GM12892 (cell line): ENCODE results near the gene DIO1.

Source experiments
- POLR2A ChIP-seq: IDR thresholded peaks from 2 replicates; pipeline ENCODE4 v1.6.1; 2011; ENCODE audit warnings: low read depth, low read length, control low read depth
- TAF1 ChIP-seq: IDR thresholded peaks from 2 replicates; pipeline ENCODE4 v1.6.1; 2011; ENCODE audit warnings: low read depth, mild to moderate bottlenecking, control low read depth, low read length, borderline replicate concordance

- no peak for TF ChIP-seq POLR2A
- no peak for TF ChIP-seq TAF1
These were observed 62.6 kb downstream of the DIO1 start for GRCh38 chr1:53956308-53957168.
